Activated naive CD4-positive, alpha-beta T cell treated with anti-CD3 and anti-CD28 coated beads, Interleukin-2, amount 10 ng/mL, durations not matched to agents 7 days and 5 days (primary cell): ENCODE measurements around the gene GNAZ.
"Not testable (repeated sequence)": the region's sequence is repeated elsewhere in the genome, so short reads cannot be mapped to it uniquely, and the experiment has no call there.

ENCODE experiments used
- CTCF ChIA-PET: fragments of 350-600 bp; sonication (Branson Sonifier 250); formaldehyde crosslinking; loops from one replicate; lab custom pipeline; 2021; ENCODE audit warnings: antibody characterized with exemption; lab: Charles Lee
- DNase-seq: peaks from one replicate; pipeline ENCODE4 v3.0.0-alpha.2; 2020
- H3K27ac Mint-ChIP-seq: one replicate; pipeline ENCODE4 v1.8.0; 2021; ENCODE audit warnings: mild to moderate bottlenecking, moderate library complexity, mixed read lengths
- H3K27me3 Mint-ChIP-seq: one replicate; pipeline ENCODE4 v1.8.0; 2021; ENCODE audit warnings: mild to moderate bottlenecking, mixed read lengths
- H3K36me3 Mint-ChIP-seq: one replicate; pipeline ENCODE4 v1.8.0; 2021; ENCODE audit warnings: mixed read lengths
- H3K4me1 Mint-ChIP-seq: one replicate; pipeline ENCODE4 v1.8.0; 2021; ENCODE audit warnings: mixed read lengths
- H3K4me3 Mint-ChIP-seq: one replicate; pipeline ENCODE4 v1.8.0; 2021; ENCODE audit warnings: mild to moderate bottlenecking, moderate library complexity, mixed read lengths
- H3K9me3 Mint-ChIP-seq: one replicate; pipeline ENCODE4 v1.8.0; 2021; ENCODE audit warnings: mixed read lengths

Gene GNAZ

GRCh38 chr22:23070418-23071229 lies at the start of gene GNAZ:
Gene GNAZ, plus strand, starts transcription at chr22:23070519. Its CDS starts 25,177 bp downstream, at chr22:23095696.
- Mint-ChIP-seq H3K27me3 (peaks cover 85% of the 10 kb centered on the region), H3K9me3 (no peaks in the 10 kb centered on the region), H3K4me3 (peak within 1 kb of the TSS; percentile 75), H3K36me3 (no peaks in the 10 kb centered on the region), H3K27ac (peak within 1 kb of the TSS; percentile 58), H3K4me1 (peaks cover 12% of the 10 kb centered on the region)
- DNase-seq, result peak; percentile 33
- CTCF ChIA-PET, result interaction anchor here (1.4 kb wide), 1 partner anchor 110 kb away, joined by 3 read pairs; no protein-coding TSS in a partner anchor

GRCh38 chr22:23020659-23021293 lies 49.5 kb upstream of the GNAZ start:
- no peaks in the 10 kb centered on the region for H3K36me3 Mint-ChIP-seq

GRCh38 chr22:23021660-23022353 lies 48.5 kb upstream of the GNAZ start:
- CTCF ChIA-PET, H3K9me3 Mint-ChIP-seq, DNase-seq, H3K36me3 Mint-ChIP-seq, H3K4me3 Mint-ChIP-seq, H3K27ac Mint-ChIP-seq, H3K4me1 Mint-ChIP-seq, H3K27me3 Mint-ChIP-seq: not testable (repeated sequence)

More at GRCh38 chr22:23020659-23021293, 49.5 kb upstream of the GNAZ start:
- Mint-ChIP-seq H3K27ac (no peak overlapping the region), H3K4me3 (no peak overlapping the region), H3K9me3 (peaks cover 2% of the 10 kb centered on the region), H3K27me3 (peaks cover 9% of the 10 kb centered on the region), H3K4me1 (no peaks in the 10 kb centered on the region)
- CTCF ChIA-PET, result no interaction called here
- DNase-seq, result no peak

GRCh38 chr22:23023294-23023693 lies 47.0 kb upstream of the GNAZ start:
- no peak for DNase-seq
- Mint-ChIP-seq H3K4me3 (no peak overlapping the region), H3K9me3 (peaks cover 2% of the 10 kb centered on the region), H3K27me3 (peaks cover 6% of the 10 kb centered on the region), H3K27ac (no peak overlapping the region), H3K36me3 (no peaks in the 10 kb centered on the region), H3K4me1 (no peaks in the 10 kb centered on the region)
- CTCF ChIA-PET, result no interaction called here

GRCh38 chr22:23026777-23027176 lies 43.5 kb upstream of the GNAZ start:
- peaks cover 11% of the 10 kb centered on the region for H3K27me3 Mint-ChIP-seq
- H3K27ac Mint-ChIP-seq, result no peak overlapping the region
- H3K9me3 Mint-ChIP-seq, result no peaks in the 10 kb centered on the region
- CTCF ChIA-PET, result interaction anchor here (0.6 kb wide), 1 partner anchor 239 kb away, joined by 3 read pairs; no protein-coding TSS in a partner anchor
- no peaks in the 10 kb centered on the region for H3K4me1 Mint-ChIP-seq
- no peaks in the 10 kb centered on the region for H3K36me3 Mint-ChIP-seq
- no peak overlapping the region for H3K4me3 Mint-ChIP-seq
- no peak for DNase-seq

- H3K36me3 Mint-ChIP-seq, H3K4me3 Mint-ChIP-seq, H3K4me1 Mint-ChIP-seq, H3K9me3 Mint-ChIP-seq, DNase-seq, H3K27ac Mint-ChIP-seq, CTCF ChIA-PET: not testable (repeated sequence)
- H3K27me3 Mint-ChIP-seq, result peaks cover 13% of the 10 kb centered on the region
Observed at GRCh38 chr22:23027849-23028248, 42.5 kb upstream of the GNAZ start.

- Mint-ChIP-seq H3K9me3 (no peaks in the 10 kb centered on the region), H3K27ac (no peak overlapping the region), H3K36me3 (no peaks in the 10 kb centered on the region), H3K27me3 (peaks cover 26% of the 10 kb centered on the region), H3K4me3 (no peak overlapping the region), H3K4me1 (no peaks in the 10 kb centered on the region)
- DNase-seq, result no peak
- CTCF ChIA-PET, result no interaction called here
Observed at GRCh38 chr22:23029521-23030228, 40.6 kb upstream of the GNAZ start.

- H3K27ac Mint-ChIP-seq, result no peak overlapping the region
- H3K9me3 Mint-ChIP-seq, result no peaks in the 10 kb centered on the region
- no peaks in the 10 kb centered on the region for H3K36me3 Mint-ChIP-seq
- CTCF ChIA-PET, result no interaction called here
- peaks cover 35% of the 10 kb centered on the region for H3K27me3 Mint-ChIP-seq
- DNase-seq, result no peak
- H3K4me3 Mint-ChIP-seq, result no peak overlapping the region
- H3K4me1 Mint-ChIP-seq, result peaks cover 4% of the 10 kb centered on the region
Observed at GRCh38 chr22:23031381-23031780, 38.9 kb upstream of the GNAZ start.

GRCh38 chr22:23031786-23032185 lies 38.5 kb upstream of the GNAZ start:
- H3K9me3 Mint-ChIP-seq, result no peaks in the 10 kb centered on the region
- no peaks in the 10 kb centered on the region for H3K36me3 Mint-ChIP-seq
- no peak for DNase-seq
- no peak overlapping the region for H3K27ac Mint-ChIP-seq
- CTCF ChIA-PET, result no interaction called here
- H3K27me3 Mint-ChIP-seq, result peaks cover 34% of the 10 kb centered on the region
- peaks cover 7% of the 10 kb centered on the region for H3K4me1 Mint-ChIP-seq
- no peak overlapping the region for H3K4me3 Mint-ChIP-seq

- Mint-ChIP-seq H3K36me3 (no peaks in the 10 kb centered on the region), H3K27me3 (peaks cover 36% of the 10 kb centered on the region), H3K27ac (no peak overlapping the region), H3K9me3 (no peaks in the 10 kb centered on the region), H3K4me1 (peaks cover 7% of the 10 kb centered on the region), H3K4me3 (no peak overlapping the region)
- CTCF ChIA-PET, result no interaction called here
- no peak for DNase-seq
Observed at GRCh38 chr22:23032658-23033057, 37.7 kb upstream of the GNAZ start.

- H3K27ac Mint-ChIP-seq, result no peak overlapping the region
- peaks cover 43% of the 10 kb centered on the region for H3K27me3 Mint-ChIP-seq
- H3K9me3 Mint-ChIP-seq, result no peaks in the 10 kb centered on the region
- H3K4me3 Mint-ChIP-seq, result no peak overlapping the region
- no peak for DNase-seq
- CTCF ChIA-PET, result no interaction called here
- H3K36me3 Mint-ChIP-seq, result no peaks in the 10 kb centered on the region
- H3K4me1 Mint-ChIP-seq, result peaks cover 7% of the 10 kb centered on the region
Observed at GRCh38 chr22:23033116-23033905, 37.0 kb upstream of the GNAZ start.

GRCh38 chr22:23034621-23035556 lies 35.4 kb upstream of the GNAZ start:
- no peaks in the 10 kb centered on the region for H3K9me3 Mint-ChIP-seq
- H3K36me3 Mint-ChIP-seq, result no peaks in the 10 kb centered on the region
- peaks cover 7% of the 10 kb centered on the region for H3K4me1 Mint-ChIP-seq
- DNase-seq, result no peak
- H3K4me3 Mint-ChIP-seq, result no peak overlapping the region
- CTCF ChIA-PET, result interaction anchor here (1.3 kb wide), 1 partner anchor 77 kb away, joined by 4 read pairs; no protein-coding TSS in a partner anchor
- peaks cover 49% of the 10 kb centered on the region for H3K27me3 Mint-ChIP-seq
- H3K27ac Mint-ChIP-seq, result no peak overlapping the region
